ENCODE data around the gene TOR3A. TPM values are rescaled to one million over a fixed set of nuclear protein-coding genes. Genes with fewer than 3 reads are reported as not detected.
A peak's percentile ranks its signal among the peaks of the same experiment; 100 is the strongest.
"Not testable (repeated sequence)": the region's sequence is repeated elsewhere in the genome, so short reads cannot be mapped to it uniquely, and the experiment has no call there.

The TOR3A gene
- total and polyA plus RNA-seq, 10 of the 15 experiments (the other 5 are each of a cell fraction or from before 2014, with no cell fraction given): 8.6 to 87.9 (median 46.3) TPM

- TF ChIP-seq, protein P1, sequence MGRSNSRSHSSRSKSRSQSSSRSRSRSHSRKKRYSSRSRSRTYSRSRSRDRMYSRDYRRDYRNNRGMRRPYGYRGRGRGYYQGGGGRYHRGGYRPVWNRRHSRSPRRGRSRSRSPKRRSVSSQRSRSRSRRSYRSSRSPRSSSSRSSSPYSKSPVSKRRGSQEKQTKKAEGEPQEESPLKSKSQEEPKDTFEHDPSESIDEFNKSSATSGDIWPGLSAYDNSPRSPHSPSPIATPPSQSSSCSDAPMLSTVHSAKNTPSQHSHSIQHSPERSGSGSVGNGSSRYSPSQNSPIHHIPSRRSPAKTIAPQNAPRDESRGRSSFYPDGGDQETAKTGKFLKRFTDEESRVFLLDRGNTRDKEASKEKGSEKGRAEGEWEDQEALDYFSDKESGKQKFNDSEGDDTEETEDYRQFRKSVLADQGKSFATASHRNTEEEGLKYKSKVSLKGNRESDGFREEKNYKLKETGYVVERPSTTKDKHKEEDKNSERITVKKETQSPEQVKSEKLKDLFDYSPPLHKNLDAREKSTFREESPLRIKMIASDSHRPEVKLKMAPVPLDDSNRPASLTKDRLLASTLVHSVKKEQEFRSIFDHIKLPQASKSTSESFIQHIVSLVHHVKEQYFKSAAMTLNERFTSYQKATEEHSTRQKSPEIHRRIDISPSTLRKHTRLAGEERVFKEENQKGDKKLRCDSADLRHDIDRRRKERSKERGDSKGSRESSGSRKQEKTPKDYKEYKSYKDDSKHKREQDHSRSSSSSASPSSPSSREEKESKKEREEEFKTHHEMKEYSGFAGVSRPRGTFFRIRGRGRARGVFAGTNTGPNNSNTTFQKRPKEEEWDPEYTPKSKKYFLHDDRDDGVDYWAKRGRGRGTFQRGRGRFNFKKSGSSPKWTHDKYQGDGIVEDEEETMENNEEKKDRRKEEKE (IDR thresholded peaks at IDR 0.05): no peak
- TF ChIP-seq FOXK2 (IDR thresholded peaks at IDR 0.05) (no peak), HCFC1 (IDR thresholded peaks at IDR 0.05; ENCODE audit: low read length) (no peak), SMC3 (IDR thresholded peaks at IDR 0.05; ENCODE audit: borderline replicate concordance, low read length) (no peak), SUZ12 (IDR thresholded peaks at IDR 0.05; ENCODE audit: unreplicated experiment) (no peak), POLR2A (IDR thresholded peaks at IDR 0.05; ENCODE audit: low read depth, low read length) (no peak)
Measured at GRCh38 chr1:179036844-179037465, 44.9 kb upstream of the TOR3A start (continued).

GRCh38 chr1:179038528-179039281, 43.2 kb upstream of the TOR3A start:
- Histone ChIP-seq H3K27ac (ENCODE audit: control insufficient read depth, insufficient read depth) (no peak overlapping the region), H4K20me1 (ENCODE audit: control insufficient read depth, insufficient read depth) (no peaks in the 10 kb centered on the region), H3K36me3 (ENCODE audit: control insufficient read depth in 2 of 2, insufficient read depth in 2 of 2, low read length in 1 of 2) (no peaks in the 10 kb centered on the region), H3K9ac (ENCODE audit: control insufficient read depth, insufficient read depth, low read length) (no peak overlapping the region), H2AFZ (ENCODE audit: control insufficient read depth, low read depth, low read length) (no peak overlapping the region), H3K4me3 (no peak overlapping the region), H3K4me1 (ENCODE audit: control insufficient read depth, insufficient read depth, low read length) (peaks cover 43% of the 10 kb centered on the region), H3K79me2 (ENCODE audit: control insufficient read depth, insufficient read depth, low read length) (peaks cover 33% of the 10 kb centered on the region), H3K4me2 (ENCODE audit: control insufficient read depth, insufficient read depth) (no peak overlapping the region), H3K9me3 (replicated peaks; ENCODE audit: control insufficient read depth, insufficient read depth, low read length) (no peaks in the 10 kb centered on the region; the same call in 2 of the 3 replicates), H3K27me3 (replicated peaks in 1 of 2; ENCODE audit: control insufficient read depth in 2 of 2, insufficient read depth in 2 of 2, low read length in 1 of 2) (no peaks in the 10 kb centered on the region)
- ChIA-PET SMC1A (ENCODE audit: uncharacterized antibody, unreplicated experiment) (interaction anchor here (0.7 to 2.2 kb wide), 8 partner anchors 9 to 262 kb away, joined by 3 to 11 read pairs (median 4); partner anchors contain the start of gene SOAT1), POLR2A (interaction anchor here (0.6 to 1.2 kb wide), 3 partner anchors 15 to 301 kb away, joined by 3 read pairs; no protein-coding TSS in a partner anchor), RAD21 (ENCODE audit: unreplicated experiment) (interaction anchor here (1.0 kb wide), 1 partner anchor 11 kb away, joined by 3 read pairs; no protein-coding TSS in a partner anchor), CTCF (interaction anchor here (1.1 to 1.7 kb wide), 2 partner anchors 13 to 497 kb away, joined by 3 read pairs; no protein-coding TSS in a partner anchor)
- WGBS (ENCODE audit: insufficient coverage, insufficient replicate concordance, low lambda C conversion rate, missing lambda C conversion rate): 47% methylated on average over 1 of the region's 1 CpG
- peak; percentile 52 for FAIRE-seq
- BruUV-seq (replicated peaks): no TSS peak
- no peak for ATAC-seq
- no peak for DNase-seq (ENCODE audit: low read depth, low spot score)
- in situ Hi-C loops (cut with MboI) (no loop called here), intact Hi-C loops (cut with micrococcal nuclease; ENCODE audit: unreplicated experiment) (no loop called here)
- TF ChIP-seq ATF7 (IDR thresholded peaks at IDR 0.05; ENCODE audit: low read depth) (no peak), NFXL1 (IDR thresholded peaks at IDR 0.05; ENCODE audit: borderline replicate concordance) (no peak), SMAD1 (IDR thresholded peaks at IDR 0.05; ENCODE audit: low read depth, partially characterized antibody) (no peak), EP300 (IDR thresholded peaks at IDR 0.05; ENCODE audit: borderline replicate concordance in 1 of 2, control insufficient read depth in 1 of 2, low read depth in 2 of 2, low read length in 2 of 2) (no peak), JUNB (IDR thresholded peaks at IDR 0.05) (no peak)

DNA sequence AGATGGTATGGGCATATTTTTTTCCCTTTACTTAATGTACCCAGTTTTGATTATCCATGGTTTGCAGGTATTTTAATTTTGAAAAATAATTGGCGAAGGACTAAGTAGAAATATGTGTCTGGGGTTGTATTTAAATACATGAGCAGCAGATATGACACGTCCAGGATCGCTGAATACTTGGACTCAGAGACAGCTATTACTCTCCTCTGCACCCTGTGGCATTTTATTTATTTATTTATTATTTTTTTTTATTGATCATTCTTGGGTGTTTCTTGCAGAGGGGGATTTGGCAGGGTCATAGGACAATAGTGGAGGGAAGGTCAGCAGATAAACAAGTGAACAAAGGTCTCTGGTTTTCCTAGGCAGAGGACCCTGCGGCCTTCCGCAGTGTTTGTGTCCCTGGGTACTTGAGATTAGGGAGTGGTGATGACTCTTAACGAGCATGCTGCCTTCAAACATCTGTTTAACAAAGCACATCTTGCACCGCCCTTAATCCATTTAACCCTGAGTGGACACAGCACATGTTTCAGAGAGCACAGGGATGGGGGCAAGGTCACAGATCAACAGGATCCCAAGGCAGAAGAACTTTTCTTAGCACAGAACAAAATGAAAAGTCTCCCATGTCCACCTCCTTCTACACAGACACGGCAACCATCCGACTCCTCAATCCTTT, 42.2 kb upstream of the TOR3A start:
- POLR2A ChIA-PET; H3K9ac ChIP-seq (ENCODE audit: control insufficient read depth, insufficient read depth, low read length); H3K4me3 ChIP-seq; ATAC-seq; H3K4me2 ChIP-seq (ENCODE audit: control insufficient read depth, insufficient read depth); H3K36me3 ChIP-seq (ENCODE audit: control insufficient read depth in 2 of 2, insufficient read depth in 2 of 2, low read length in 1 of 2); FAIRE-seq; H3K9me3 ChIP-seq (replicated peaks; ENCODE audit: control insufficient read depth, insufficient read depth, low read length); BruUV-seq (replicated peaks); H3K27me3 ChIP-seq (replicated peaks in 1 of 2; ENCODE audit: control insufficient read depth in 2 of 2, insufficient read depth in 2 of 2, low read length in 1 of 2); RAD21 ChIA-PET (ENCODE audit: unreplicated experiment); in situ Hi-C loops (cut with MboI); H2AFZ ChIP-seq (ENCODE audit: control insufficient read depth, low read depth, low read length); intact Hi-C loops (cut with micrococcal nuclease; ENCODE audit: unreplicated experiment); DNase-seq (ENCODE audit: low read depth, low spot score); H4K20me1 ChIP-seq (ENCODE audit: control insufficient read depth, insufficient read depth); H3K27ac ChIP-seq (ENCODE audit: control insufficient read depth, insufficient read depth): not testable (repeated sequence)
- Histone ChIP-seq H3K4me1 (ENCODE audit: control insufficient read depth, insufficient read depth, low read length) (peaks cover 38% of the 10 kb centered on the region), H3K79me2 (ENCODE audit: control insufficient read depth, insufficient read depth, low read length) (peaks cover 27% of the 10 kb centered on the region)
- WGBS (ENCODE audit: insufficient coverage, insufficient replicate concordance, low lambda C conversion rate, missing lambda C conversion rate): 87% methylated on average over 6 of the region's 9 CpGs
- ChIA-PET SMC1A (ENCODE audit: uncharacterized antibody, unreplicated experiment) (interaction anchor here (1.2 to 2.2 kb wide), 2 partner anchors 12 to 18 kb away, joined by 6 to 8 read pairs; no protein-coding TSS in a partner anchor), CTCF (interaction anchor here (1.7 kb wide), 1 partner anchor 12 kb away, joined by 3 read pairs; no protein-coding TSS in a partner anchor)
